ENCODE data around the gene ALK. TPM values are rescaled to one million over a fixed set of nuclear protein-coding genes. Genes with fewer than 3 reads are reported as not detected.

Gene ALK
- total RNA-seq, 1 donor from 2014 or later: not detected

GRCh38 chr2:29394311-29394980 is 526.9 kb downstream of the ALK start:
- no peak overlapping the region for H3K4me3 ChIP-seq
- intact Hi-C loops (cut with DNase I): no loop called here
- no peaks in the 10 kb centered on the region for H3K9me3 ChIP-seq
- H3K27me3 ChIP-seq: no peaks in the 10 kb centered on the region
- no peak overlapping the region for H3K27ac ChIP-seq
- H3K4me1 ChIP-seq: no peaks in the 10 kb centered on the region
- no peaks in the 10 kb centered on the region for H3K36me3 ChIP-seq
- TF ChIP-seq CTCF (IDR thresholded peaks at IDR 0.05): no peak
- no peak for DNase-seq (ENCODE audit: low spot score in 2 of 2)

GRCh38 chr2:29393676-29394075 is 527.7 kb downstream of the ALK start:
- Histone ChIP-seq H3K27ac (no peak overlapping the region), H3K27me3 (no peaks in the 10 kb centered on the region), H3K4me1 (no peaks in the 10 kb centered on the region), H3K4me3 (no peak overlapping the region), H3K36me3 (no peaks in the 10 kb centered on the region), H3K9me3 (no peaks in the 10 kb centered on the region)
- TF ChIP-seq CTCF (IDR thresholded peaks at IDR 0.05): no peak
- intact Hi-C loops (cut with DNase I): no loop called here
- no peak for DNase-seq (ENCODE audit: low spot score in 2 of 2)

- no peak for DNase-seq (ENCODE audit: low spot score in 2 of 2)
- Histone ChIP-seq H3K27me3 (no peaks in the 10 kb centered on the region), H3K27ac (no peak overlapping the region), H3K4me1 (no peaks in the 10 kb centered on the region), H3K36me3 (no peaks in the 10 kb centered on the region), H3K4me3 (no peak overlapping the region), H3K9me3 (no peaks in the 10 kb centered on the region)
- intact Hi-C loops (cut with DNase I): no loop called here
- TF ChIP-seq CTCF (IDR thresholded peaks at IDR 0.05): no peak
These were observed 528.6 kb downstream of the ALK start for GRCh38 chr2:29392774-29393173.

- H3K4me1 ChIP-seq: no peaks in the 10 kb centered on the region
- no peak for DNase-seq (ENCODE audit: low spot score in 2 of 2)
These were observed 531.2 kb downstream of the ALK start for GRCh38 chr2:29390136-29390535.

GRCh38 chr2:29389686-29390085 is 531.7 kb downstream of the ALK start:
- no peak overlapping the region for H3K4me3 ChIP-seq
- no peak for TF ChIP-seq CTCF (IDR thresholded peaks at IDR 0.05)
- intact Hi-C loops (cut with DNase I): no loop called here
- DNase-seq (ENCODE audit: low spot score in 2 of 2): no peak
- H3K27me3 ChIP-seq: no peaks in the 10 kb centered on the region
- H3K9me3 ChIP-seq: no peaks in the 10 kb centered on the region
- no peaks in the 10 kb centered on the region for H3K36me3 ChIP-seq
- H3K27ac ChIP-seq: no peak overlapping the region
- H3K4me1 ChIP-seq: no peaks in the 10 kb centered on the region

More at GRCh38 chr2:29390136-29390535, 531.2 kb downstream of the ALK start:
- Histone ChIP-seq H3K4me3 (no peak overlapping the region), H3K27me3 (no peaks in the 10 kb centered on the region), H3K27ac (no peak overlapping the region), H3K36me3 (no peaks in the 10 kb centered on the region), H3K9me3 (no peaks in the 10 kb centered on the region)
- no peak for TF ChIP-seq CTCF (IDR thresholded peaks at IDR 0.05)
- intact Hi-C loops (cut with DNase I): no loop called here

GRCh38 chr2:29388071-29388470 is 533.3 kb downstream of the ALK start:
- H3K36me3 ChIP-seq: no peaks in the 10 kb centered on the region
- no peaks in the 10 kb centered on the region for H3K4me1 ChIP-seq
- no peak overlapping the region for H3K4me3 ChIP-seq
- no peak for DNase-seq (ENCODE audit: low spot score in 2 of 2)
- no peak overlapping the region for H3K27ac ChIP-seq
- intact Hi-C loops (cut with DNase I): no loop called here
- no peak for TF ChIP-seq CTCF (IDR thresholded peaks at IDR 0.05)
- H3K9me3 ChIP-seq: no peaks in the 10 kb centered on the region
- no peaks in the 10 kb centered on the region for H3K27me3 ChIP-seq
